ENCODE results near the gene GOLT1A. TPM values are rescaled to one million over a fixed set of nuclear protein-coding genes. Genes with fewer than 3 reads are reported as not detected.

The GOLT1A gene
- total RNA-seq, 2 donors from 2014 or later = 0.45 TPM; not detected in 1

DNA sequence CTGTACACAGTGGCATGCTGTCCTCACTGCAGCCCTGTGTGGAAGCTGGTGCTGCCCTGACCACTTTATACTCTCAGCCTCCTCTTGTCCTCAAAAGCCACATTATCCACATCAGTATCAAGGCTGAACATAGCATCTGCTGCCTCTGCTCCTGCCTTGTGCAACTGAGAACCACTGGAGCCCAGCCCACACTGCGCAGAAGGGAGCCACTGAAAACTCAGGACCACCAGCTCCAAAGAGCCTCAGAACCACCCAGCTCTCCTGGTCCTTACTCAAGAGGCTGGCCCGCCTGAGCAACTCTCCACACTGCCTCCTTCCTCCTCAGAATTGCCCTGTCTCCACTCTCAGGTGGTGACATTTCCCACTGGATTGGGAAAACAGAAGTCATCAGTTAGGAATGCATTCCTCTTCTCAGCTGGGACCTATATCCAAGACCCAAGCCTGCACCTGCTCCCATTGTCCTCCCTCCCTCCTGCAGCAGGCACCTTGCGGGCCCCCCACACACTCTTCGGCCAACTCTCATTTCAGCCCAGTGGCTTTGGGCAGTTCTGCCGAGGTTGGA lies 10.5 kb downstream of the GOLT1A start:
- ATAC-seq = no peak
- no peaks in the 10 kb centered on the region for H3K9me3 ChIP-seq (ENCODE audit: control insufficient read depth, low read length, poor library complexity, severe bottlenecking)
- Mint-ChIP-seq H3K36me3 (ENCODE audit: low read depth) (no peaks in the 10 kb centered on the region), H3K27ac (no peak overlapping the region), H3K4me1 (peaks cover 4% of the 10 kb centered on the region), H3K4me3 (no peak overlapping the region), H3K27me3 (peaks cover 78% of the 10 kb centered on the region)
- no peak for DNase-seq

DNA sequence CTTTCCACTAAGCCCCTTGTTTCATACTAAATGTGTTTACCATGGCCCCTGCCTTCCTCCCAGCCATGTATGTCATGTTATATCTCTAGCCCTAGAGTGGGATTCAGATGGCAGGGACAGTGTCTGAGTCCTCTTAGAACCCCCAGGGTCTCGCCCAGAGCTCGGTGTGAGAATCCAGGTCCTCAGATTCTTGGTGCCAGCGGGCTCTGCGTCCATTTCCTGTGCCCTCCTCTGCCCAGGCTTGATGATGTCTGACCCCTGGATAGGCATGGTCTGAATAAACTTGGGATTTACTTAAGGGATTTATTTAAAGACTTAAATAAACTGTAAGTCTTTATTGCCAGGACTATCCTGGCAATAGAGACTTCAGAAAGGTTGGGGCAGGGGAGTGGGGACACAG lies 11.3 kb downstream of the GOLT1A start:
- no peaks in the 10 kb centered on the region for H3K9me3 ChIP-seq (ENCODE audit: control insufficient read depth, low read length, poor library complexity, severe bottlenecking)
- ATAC-seq = no peak
- Mint-ChIP-seq H3K27me3 (peaks cover 77% of the 10 kb centered on the region), H3K27ac (no peak overlapping the region), H3K4me1 (peaks cover 4% of the 10 kb centered on the region), H3K36me3 (ENCODE audit: low read depth) (no peaks in the 10 kb centered on the region), H3K4me3 (no peak overlapping the region)
- DNase-seq = no peak

DNA sequence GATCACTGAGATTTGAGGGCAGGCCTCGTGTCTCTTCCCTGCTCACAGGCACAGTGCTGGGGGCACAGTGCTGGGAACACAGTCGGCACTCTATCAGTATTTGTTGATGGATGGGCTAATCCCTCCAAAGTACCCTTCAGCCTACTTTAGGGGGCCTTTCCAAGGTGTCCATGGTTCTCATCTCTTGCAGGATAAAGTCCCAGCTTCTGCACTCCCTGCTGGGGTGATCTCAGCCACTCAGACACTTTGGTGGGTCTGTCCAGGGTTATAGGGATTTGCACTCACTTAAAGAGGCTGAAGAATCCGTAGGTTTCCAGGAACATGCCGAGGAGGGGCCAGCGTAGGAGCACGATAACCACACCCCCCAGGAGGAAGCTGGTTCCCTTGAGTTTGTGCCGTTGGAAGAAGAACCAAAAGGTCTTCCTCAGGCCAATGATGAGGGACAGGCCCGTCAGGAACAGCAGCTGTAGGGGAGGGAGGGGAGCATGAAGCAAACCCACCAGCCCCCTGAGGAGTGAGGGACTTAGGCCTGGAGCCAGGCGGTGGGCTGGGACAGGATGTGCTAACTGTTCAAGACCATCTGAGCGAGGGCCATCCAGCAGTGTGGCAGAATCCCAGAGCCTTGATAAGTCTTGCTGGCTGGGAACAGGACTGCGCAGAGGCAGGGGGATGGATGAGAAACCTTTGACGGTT lies 12.3 kb downstream of the GOLT1A start:
- DNase-seq (no peak), ATAC-seq (no peak)
- no peaks in the 10 kb centered on the region for H3K9me3 ChIP-seq (ENCODE audit: control insufficient read depth, low read length, poor library complexity, severe bottlenecking)
- H3K4me1 Mint-ChIP-seq = no peaks in the 10 kb centered on the region
- H3K27ac Mint-ChIP-seq = no peak overlapping the region
- H3K27me3 Mint-ChIP-seq = peaks cover 68% of the 10 kb centered on the region
- no peaks in the 10 kb centered on the region for H3K36me3 Mint-ChIP-seq (ENCODE audit: low read depth)
- H3K4me3 Mint-ChIP-seq = no peak overlapping the region

DNA sequence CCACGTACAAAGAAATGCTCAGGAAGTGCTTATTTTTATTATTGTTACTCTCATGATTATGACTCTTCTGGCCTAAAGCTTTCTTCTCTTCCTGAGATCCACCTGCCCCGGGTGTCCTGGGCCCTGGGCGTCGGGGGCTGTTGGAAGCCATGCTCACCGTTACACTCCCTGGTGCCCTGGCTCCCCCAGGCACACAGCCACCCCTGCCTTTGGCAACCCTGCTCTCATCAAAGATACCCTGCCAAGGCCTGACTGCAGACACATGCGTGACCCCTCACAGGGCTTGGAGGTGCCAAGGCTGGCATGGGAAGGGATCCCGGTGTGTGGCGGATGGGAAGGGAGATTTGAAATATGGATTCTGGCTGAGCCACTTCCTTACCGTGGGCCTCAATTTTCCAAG lies 14.2 kb downstream of the GOLT1A start:
- Mint-ChIP-seq H3K27ac (no peak overlapping the region), H3K4me3 (no peak overlapping the region), H3K4me1 (peaks cover 4% of the 10 kb centered on the region), H3K36me3 (ENCODE audit: low read depth) (no peaks in the 10 kb centered on the region), H3K27me3 (peaks cover 50% of the 10 kb centered on the region)
- H3K9me3 ChIP-seq (ENCODE audit: control insufficient read depth, low read length, poor library complexity, severe bottlenecking) = no peaks in the 10 kb centered on the region
- DNase-seq (no peak), ATAC-seq (no peak)

DNA sequence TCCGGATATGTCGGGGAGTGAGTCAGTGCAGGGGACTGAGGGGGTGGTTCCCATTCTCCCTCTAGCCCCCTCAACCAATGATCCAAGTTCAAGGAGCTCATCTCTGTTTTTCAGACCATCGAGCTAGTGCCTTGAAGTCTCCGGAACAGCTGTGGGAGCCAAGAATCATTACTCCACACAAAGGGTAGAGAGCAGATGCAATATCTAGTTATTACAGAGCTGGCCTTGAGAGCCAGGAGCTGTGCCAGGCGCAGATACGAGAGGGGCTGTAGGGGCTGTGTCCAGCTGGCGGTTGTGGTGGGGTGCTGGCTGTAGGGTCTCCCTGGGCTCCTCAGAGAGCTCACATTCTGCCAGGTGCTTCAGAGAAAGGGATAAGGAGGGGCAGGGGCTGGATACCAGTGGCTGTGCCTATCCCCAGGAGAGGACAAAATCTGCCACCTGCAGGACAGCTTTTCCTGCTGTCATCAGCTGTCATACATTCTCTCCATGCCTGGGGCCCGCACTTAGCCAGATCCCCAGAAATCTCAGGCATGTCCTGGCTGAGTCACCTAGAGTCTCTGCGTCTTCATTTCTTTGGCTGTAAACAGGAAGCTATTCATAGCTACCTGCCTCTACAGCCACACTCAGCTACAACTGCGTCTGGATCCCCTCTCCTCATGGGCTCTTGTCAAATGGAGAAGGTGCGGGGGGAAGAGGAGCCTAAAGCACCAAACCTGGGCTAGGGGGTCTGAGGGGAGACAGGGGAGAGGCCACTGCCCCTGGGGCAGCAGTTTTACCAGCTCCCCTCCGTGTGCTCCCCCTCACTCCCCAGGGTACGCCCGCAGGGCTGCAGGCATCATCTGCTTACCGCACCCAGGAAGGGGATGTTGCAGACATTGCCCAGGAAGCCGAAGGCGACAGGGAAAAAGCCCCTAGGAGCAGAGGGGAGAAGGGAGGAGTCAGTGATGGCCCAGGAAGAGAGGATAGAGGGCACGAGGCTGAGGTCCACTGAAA lies 15.1 kb downstream of the GOLT1A start:
- Mint-ChIP-seq H3K4me3 (no peak overlapping the region), H3K27ac (peak overlapping the region; percentile 82), H3K4me1 (peaks cover 7% of the 10 kb centered on the region), H3K36me3 (ENCODE audit: low read depth) (no peaks in the 10 kb centered on the region), H3K27me3 (peaks cover 50% of the 10 kb centered on the region)
- H3K9me3 ChIP-seq (ENCODE audit: control insufficient read depth, low read length, poor library complexity, severe bottlenecking) = no peaks in the 10 kb centered on the region
- peak; percentile 30 for ATAC-seq
- no peak for DNase-seq

DNA sequence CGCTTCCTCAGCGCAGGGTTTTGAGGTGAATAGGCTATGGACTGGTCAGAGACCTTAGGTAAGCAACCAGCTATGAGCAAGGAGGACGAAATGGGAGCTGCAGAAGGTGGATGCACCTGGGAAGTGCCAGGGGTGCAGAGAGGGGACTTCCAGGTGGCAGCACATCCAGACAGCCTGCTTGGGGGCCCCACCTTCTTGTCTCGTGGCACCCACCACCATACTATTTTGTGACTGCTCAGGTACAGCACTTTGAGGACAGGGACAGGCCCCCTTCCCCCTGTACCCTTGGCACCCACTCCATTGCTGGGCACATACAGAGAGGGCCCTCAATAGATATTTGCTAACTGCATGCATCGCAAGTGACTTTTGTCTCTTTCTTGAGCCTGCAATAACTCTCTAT lies 16.7 kb downstream of the GOLT1A start:
- H3K4me1 Mint-ChIP-seq = peaks cover 7% of the 10 kb centered on the region
- no peak for DNase-seq
- H3K36me3 Mint-ChIP-seq (ENCODE audit: low read depth) = peaks cover 4% of the 10 kb centered on the region
- peaks cover 49% of the 10 kb centered on the region for H3K27me3 Mint-ChIP-seq
- no peak overlapping the region for H3K27ac Mint-ChIP-seq
- no peak for ATAC-seq
- H3K9me3 ChIP-seq (ENCODE audit: control insufficient read depth, low read length, poor library complexity, severe bottlenecking) = no peaks in the 10 kb centered on the region
- H3K4me3 Mint-ChIP-seq = no peak overlapping the region

DNA sequence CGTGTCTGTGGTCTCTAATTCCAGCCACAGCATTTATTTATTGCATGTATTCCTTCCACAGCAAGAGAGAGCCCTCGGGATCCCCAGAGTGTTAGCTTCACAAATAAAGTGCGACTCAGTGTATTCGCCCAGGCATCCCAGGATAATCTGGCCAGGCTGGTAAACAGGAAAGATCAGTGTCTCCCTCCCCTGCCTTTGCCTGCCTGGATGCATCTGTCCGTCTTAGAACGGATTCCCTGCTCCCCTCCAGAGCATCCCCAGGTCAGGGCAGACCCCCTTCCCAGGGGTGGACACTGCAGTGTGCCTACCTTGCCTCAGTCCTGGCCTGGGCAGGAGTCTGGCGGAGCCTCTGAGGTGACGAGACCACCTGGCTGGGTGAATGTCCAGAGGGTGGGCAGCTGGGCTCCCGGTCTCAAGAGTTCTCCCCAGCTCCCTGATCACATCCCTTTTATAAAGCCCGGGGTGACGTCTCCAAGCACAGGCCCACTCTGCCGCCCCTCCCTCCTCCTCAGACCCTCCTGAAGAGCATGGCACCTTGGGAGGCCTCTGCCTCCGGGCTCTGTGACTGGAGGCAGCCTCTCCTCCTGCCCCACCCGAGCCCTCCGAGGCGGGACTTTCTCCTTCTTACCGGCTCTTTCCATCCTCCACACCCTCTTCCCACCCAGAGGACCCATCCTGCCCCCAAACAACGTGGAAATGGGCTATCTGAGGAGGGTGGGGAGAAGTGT lies 17.6 kb downstream of the GOLT1A start, which contains the start of gene KISS1:
KISS1 (minus strand) TSS at position 424 of the 728 bp plus-strand sequence. CDS start 3,615 bp downstream, outside the sequence.
- Mint-ChIP-seq H3K4me1 (peaks cover 8% of the 10 kb centered on the region), H3K4me3 (no peak within 1 kb of the TSS), H3K27me3 (peaks cover 49% of the 10 kb centered on the region), H3K27ac (no peak within 1 kb of the TSS), H3K36me3 (ENCODE audit: low read depth) (peaks cover 4% of the 10 kb centered on the region)
- ATAC-seq (no peak), DNase-seq (no peak)
- H3K9me3 ChIP-seq (ENCODE audit: control insufficient read depth, low read length, poor library complexity, severe bottlenecking) = no peaks in the 10 kb centered on the region

DNA sequence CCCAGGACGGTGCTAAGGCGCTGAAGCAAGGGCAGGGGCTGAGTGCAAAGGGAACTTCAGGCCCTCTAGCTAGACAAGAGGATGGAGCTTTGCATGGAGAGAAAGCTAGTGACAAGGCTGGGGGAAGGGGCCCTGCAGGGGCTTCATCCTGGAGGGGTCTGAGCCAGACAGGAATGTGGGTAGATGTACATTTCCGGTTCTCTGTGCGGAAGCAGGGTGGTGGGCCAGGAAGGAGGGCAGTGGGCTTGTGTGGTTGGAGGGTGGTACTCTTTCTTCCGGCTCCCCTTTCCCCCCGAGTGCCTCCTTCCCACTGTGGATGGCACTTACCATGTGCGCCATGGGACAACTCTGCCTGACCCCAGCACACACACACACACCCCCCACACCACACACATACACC lies 19.0 kb downstream of the GOLT1A start:
- no peaks in the 10 kb centered on the region for H3K9me3 ChIP-seq (ENCODE audit: control insufficient read depth, low read length, poor library complexity, severe bottlenecking)
- no peak for DNase-seq
- no peak overlapping the region for H3K4me3 Mint-ChIP-seq
- ATAC-seq = no peak
- peaks cover 52% of the 10 kb centered on the region for H3K27me3 Mint-ChIP-seq
- peaks cover 15% of the 10 kb centered on the region for H3K4me1 Mint-ChIP-seq
- H3K36me3 Mint-ChIP-seq (ENCODE audit: low read depth) = peaks cover 4% of the 10 kb centered on the region
- peak overlapping the region; percentile 51 for H3K27ac Mint-ChIP-seq

DNA sequence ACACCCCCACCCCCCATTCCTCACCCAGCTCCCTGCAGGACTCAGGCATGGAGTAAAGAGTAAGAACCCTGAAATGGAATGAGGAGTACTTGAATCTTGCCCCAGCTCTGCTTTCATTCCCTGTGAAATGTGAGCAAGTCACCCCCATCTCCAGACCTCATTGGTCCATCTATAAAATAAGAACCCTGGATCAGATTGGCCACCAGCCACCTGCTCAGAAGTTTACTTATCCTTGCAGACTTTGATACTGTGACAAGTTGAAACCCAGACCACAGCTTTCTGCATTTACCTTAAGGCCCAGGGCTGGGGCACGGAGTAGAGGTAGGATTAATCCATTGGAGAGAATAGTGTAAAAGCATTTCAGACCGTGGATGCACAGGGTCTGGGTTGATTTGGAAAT lies 19.7 kb downstream of the GOLT1A start:
- H3K4me1 Mint-ChIP-seq = peaks cover 20% of the 10 kb centered on the region
- no peak overlapping the region for H3K4me3 Mint-ChIP-seq
- no peaks in the 10 kb centered on the region for H3K9me3 ChIP-seq (ENCODE audit: control insufficient read depth, low read length, poor library complexity, severe bottlenecking)
- ATAC-seq (no peak), DNase-seq (no peak)
- peak overlapping the region; percentile 51 for H3K27ac Mint-ChIP-seq
- H3K36me3 Mint-ChIP-seq (ENCODE audit: low read depth) = peaks cover 4% of the 10 kb centered on the region
- peaks cover 55% of the 10 kb centered on the region for H3K27me3 Mint-ChIP-seq

DNA sequence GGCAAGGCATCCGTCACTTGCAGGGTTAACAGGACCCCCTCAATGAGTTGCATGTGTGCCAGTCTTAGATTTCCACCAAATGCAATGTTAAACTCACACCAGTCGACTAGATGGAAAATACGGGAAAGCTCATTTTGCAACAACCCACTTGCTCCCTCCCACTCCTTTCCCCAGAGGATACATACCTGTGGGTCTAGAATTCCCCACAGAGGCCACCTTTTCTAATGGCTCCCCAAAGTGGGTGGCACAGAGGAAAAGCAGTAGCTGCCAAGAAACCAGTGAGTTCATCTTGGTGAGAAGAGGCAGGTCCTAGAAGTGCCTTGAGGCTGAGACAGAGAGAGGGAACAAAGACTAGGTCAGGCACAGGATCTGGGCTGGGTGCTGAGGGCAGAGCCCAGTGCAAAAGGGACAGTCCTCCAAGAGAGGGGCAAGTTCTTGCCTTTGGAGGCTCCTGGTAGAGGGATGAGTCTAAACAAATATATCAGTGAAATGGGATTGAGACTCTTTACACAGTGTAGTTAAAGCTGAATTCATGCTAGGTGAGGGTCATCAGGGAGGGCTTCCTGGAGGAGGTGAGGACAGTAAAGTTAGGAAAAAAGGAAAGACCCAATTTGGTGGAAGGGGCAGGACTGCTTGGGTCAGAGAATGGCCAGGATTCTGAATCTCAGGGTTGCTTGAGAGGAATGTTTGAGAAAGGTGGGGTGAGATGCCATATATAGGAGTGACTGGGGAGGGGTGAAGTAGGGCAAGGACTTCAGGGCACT lies 21.0 kb downstream of the GOLT1A start:
- H3K27me3 Mint-ChIP-seq = peaks cover 58% of the 10 kb centered on the region

DNA sequence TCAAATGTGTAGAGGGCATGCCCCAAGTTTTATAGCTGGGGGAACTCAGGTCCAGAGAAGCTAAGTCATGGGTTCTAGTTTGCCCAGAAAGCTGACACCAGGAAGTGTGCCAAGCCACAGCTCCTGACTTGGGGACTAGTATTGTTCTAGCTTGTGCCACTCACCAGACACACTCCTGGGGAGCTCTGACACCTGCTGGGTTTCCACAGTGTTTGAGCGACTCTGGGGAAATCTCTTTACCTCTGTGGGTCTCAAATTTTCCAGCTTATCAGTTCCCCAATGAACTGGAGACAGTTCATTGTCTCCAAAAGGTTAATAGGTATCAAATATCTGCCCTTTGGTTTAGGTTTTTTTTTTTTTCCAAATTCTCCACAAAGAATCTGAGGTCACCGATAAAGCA lies 21.7 kb downstream of the GOLT1A start:
- H3K9me3 ChIP-seq (ENCODE audit: control insufficient read depth, low read length, poor library complexity, severe bottlenecking) = no peaks in the 10 kb centered on the region
- Mint-ChIP-seq H3K36me3 (ENCODE audit: low read depth) (peaks cover 4% of the 10 kb centered on the region), H3K4me1 (peaks cover 26% of the 10 kb centered on the region), H3K27ac (no peak overlapping the region), H3K4me3 (no peak overlapping the region), H3K27me3 (peaks cover 65% of the 10 kb centered on the region)
- ATAC-seq (no peak), DNase-seq (no peak)

More for the DNA sequence above, 21.0 kb downstream of the GOLT1A start:
- DNase-seq (no peak), ATAC-seq (no peak)
- Mint-ChIP-seq H3K4me3 (no peak overlapping the region), H3K36me3 (ENCODE audit: low read depth) (peaks cover 4% of the 10 kb centered on the region), H3K4me1 (peaks cover 26% of the 10 kb centered on the region), H3K27ac (peak overlapping the region; percentile 60)
- no peaks in the 10 kb centered on the region for H3K9me3 ChIP-seq (ENCODE audit: control insufficient read depth, low read length, poor library complexity, severe bottlenecking)

DNA sequence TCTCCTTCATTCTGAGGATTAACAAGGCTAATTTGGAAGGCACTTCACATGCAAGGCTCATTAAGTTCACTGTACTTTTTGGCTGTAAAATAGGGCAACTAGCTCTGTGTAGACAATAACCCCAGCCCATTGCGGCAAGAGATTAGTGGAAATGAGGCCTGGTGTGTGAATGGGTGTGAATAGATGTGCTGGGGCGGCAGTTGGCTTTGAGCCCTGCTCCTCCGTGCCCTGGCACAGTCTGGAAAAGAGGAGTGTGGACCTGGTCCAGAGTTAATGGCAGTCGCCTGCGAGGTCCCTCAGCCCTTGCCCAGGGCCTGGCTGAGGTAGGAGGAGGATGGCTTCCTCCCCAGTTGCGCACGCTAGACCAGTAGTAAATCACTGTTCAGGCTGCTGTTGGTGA lies 22.3 kb downstream of the GOLT1A start:
- Mint-ChIP-seq H3K36me3 (ENCODE audit: low read depth) (peaks cover 4% of the 10 kb centered on the region), H3K27ac (peak overlapping the region; percentile 70), H3K27me3 (peaks cover 68% of the 10 kb centered on the region), H3K4me1 (peaks cover 26% of the 10 kb centered on the region), H3K4me3 (no peak overlapping the region)
- DNase-seq (no peak), ATAC-seq (no peak)
- H3K9me3 ChIP-seq (ENCODE audit: control insufficient read depth, low read length, poor library complexity, severe bottlenecking) = no peaks in the 10 kb centered on the region

Data from T-helper 17 cell (primary cell).